GM23248 (cell line): ENCODE results near the gene SUPT16H.

Experiments
- EZH2 ChIP-seq: fragments of 200-600 bp; sonication (generic); IDR thresholded peaks from 2 replicates; pipeline ENCODE4 v1.6.1; 2018; ENCODE audit warnings: antibody characterized with exemption, mild to moderate bottlenecking; ENCODE audit not compliant: insufficient read depth, poor library complexity, severe bottlenecking
- EZH2phosphoT487 ChIP-seq: fragments of 200-600 bp; sonication (generic); IDR thresholded peaks from 2 replicates; pipeline ENCODE4 v1.6.1; 2018; ENCODE audit warnings: antibody characterized with exemption, moderate library complexity, mild to moderate bottlenecking, low read depth; ENCODE audit not compliant: insufficient read depth

- TF ChIP-seq EZH2 (no peak), EZH2phosphoT487 (no peak)
Observed at GRCh38 chr14:21309238-21309636, 74.6 kb downstream of the SUPT16H start.
